Measurements from ENCODE around the gene MRM1.

The MRM1 gene, protein sequence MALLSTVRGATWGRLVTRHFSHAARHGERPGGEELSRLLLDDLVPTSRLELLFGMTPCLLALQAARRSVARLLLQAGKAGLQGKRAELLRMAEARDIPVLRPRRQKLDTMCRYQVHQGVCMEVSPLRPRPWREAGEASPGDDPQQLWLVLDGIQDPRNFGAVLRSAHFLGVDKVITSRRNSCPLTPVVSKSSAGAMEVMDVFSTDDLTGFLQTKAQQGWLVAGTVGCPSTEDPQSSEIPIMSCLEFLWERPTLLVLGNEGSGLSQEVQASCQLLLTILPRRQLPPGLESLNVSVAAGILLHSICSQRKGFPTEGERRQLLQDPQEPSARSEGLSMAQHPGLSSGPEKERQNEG

DNA sequence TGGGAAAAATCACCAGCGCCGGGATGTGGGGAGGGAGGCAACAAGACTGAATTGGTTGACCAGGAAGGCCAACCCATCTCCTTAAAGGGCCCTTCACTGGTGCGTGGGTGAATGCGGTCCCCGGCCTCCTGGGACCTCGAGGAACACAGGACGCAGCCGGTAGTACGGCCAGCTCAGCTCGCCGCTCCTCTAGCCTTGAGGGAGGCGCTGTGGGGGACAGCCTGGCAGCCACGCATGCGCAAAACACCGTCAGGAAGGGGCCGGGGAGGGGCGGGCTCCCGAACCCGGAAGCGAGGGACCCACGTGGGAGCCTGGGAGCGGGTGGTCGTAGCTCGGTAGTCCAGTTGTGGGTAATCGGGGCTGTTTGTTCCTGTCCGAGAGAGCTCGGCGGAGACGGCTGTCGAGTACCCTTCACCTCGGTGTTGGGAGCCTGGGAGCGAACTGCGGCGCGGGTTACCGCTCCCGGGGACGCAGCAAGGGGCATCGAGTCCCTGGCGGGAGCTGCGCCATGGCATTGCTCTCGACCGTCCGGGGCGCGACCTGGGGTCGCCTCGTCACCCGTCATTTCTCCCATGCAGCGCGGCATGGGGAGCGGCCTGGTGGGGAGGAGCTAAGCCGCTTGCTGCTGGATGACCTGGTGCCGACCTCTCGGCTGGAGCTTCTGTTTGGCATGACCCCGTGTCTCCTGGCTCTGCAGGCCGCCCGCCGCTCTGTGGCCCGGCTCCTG lies at the start of gene MRM1:
TSS of gene MRM1 (plus strand) at position 281 of the 727 bp plus-strand sequence. CDS start at position 509, 228 bp downstream.
- DNase-seq = peak; percentile 34

- no peak for DNase-seq
These were observed 47.9 kb upstream of the MRM1 start for GRCh38 chr17:36553459-36553858.

DNA sequence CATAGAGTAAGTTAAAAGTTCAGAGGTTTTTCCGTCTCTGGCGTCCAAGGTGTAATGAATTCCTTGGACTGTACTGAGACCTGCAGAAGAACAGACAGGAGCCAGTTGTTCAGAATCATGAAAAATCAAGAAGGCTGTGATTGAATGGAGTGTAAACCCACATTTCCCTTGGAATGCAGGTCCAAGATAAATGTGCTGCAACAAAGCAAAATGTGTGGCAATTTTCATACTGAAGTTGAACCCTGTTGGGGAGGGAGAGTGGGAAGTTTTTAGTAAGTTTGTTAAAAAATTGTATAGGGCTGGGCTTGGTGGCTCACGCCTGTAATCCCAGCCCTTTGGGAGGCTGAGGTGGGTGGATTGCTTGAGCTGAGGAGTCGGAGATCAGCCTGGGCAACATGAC lies 35.3 kb upstream of the MRM1 start:
- no peak for DNase-seq

DNA sequence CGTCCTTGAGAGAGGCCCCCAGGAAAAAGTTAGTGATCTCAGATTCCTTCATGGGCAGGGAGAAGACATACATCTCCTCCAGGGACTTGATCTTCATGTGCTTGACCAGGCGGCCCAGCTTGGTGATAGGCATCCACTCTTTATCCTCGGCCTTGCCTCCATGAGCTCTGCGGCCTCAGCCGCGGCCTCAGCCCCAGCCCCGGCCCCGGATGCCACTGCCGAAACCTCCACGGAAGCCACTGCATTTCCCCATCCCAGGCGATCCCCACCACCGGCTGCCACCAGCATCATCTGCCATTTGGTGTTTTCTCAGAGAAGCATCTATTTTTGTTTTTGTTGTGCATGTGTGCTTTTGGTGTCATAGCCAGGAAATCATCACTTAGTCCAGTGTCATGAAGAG lies 26.4 kb upstream of the MRM1 start:
- DNase-seq = no peak

GRCh38 chr17:36576793-36577192 lies 24.6 kb upstream of the MRM1 start:
- DNase-seq = no peak

DNA sequence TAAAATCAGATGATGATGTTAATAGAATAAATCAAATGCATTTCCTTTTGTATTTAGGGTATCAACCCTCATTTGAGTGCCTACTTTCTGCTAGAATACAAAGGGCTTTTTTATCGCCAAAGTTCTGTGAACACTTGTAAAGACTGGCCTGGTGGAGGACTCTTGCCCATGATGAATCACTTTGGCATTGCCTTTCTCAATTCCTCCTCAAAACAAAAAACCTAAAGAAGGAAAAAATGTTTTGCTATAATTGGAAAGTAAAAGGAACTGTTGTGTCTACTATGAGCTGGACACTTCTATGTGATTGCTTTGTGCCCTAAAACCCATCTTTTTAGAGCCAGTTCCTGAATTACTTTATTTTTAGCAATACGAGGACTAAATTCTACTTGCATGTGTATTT lies 22.7 kb upstream of the MRM1 start:
- DNase-seq = no peak

DNA sequence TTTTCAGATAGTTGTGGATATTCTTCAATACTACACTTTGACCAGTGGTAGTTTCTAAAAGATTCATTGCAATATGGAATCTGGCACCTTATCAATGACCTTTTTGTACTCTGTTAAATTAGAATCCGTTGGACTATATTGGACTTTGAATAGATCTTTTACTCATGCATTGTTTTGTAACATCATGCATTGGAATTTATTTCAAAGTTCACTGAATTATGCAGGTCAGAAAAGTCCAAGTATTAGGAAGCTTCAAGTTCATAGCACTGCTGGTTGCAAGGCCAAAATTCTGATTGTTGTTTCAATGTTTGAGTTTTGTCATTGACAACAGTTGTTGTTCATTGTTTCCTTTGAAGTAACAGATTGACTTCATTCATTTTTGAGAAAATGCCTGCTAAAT lies 17.6 kb upstream of the MRM1 start:
- DNase-seq = no peak

GRCh38 chr17:36586138-36586537 lies 15.2 kb upstream of the MRM1 start:
- no peak for DNase-seq

GRCh38 chr17:36590082-36590481 lies 11.3 kb upstream of the MRM1 start:
- DNase-seq = no peak

GRCh38 chr17:36591434-36592315 lies 9.7 kb upstream of the MRM1 start, which contains the start of gene DHRS11:
TSS of gene DHRS11 (plus strand) at chr17:36591879. CDS start at chr17:36592010, 131 bp downstream.
- peak; percentile 47 for DNase-seq

GRCh38 chr17:36592316-36592715 lies 9.1 kb upstream of the MRM1 start:
- DNase-seq = no peak

DNA sequence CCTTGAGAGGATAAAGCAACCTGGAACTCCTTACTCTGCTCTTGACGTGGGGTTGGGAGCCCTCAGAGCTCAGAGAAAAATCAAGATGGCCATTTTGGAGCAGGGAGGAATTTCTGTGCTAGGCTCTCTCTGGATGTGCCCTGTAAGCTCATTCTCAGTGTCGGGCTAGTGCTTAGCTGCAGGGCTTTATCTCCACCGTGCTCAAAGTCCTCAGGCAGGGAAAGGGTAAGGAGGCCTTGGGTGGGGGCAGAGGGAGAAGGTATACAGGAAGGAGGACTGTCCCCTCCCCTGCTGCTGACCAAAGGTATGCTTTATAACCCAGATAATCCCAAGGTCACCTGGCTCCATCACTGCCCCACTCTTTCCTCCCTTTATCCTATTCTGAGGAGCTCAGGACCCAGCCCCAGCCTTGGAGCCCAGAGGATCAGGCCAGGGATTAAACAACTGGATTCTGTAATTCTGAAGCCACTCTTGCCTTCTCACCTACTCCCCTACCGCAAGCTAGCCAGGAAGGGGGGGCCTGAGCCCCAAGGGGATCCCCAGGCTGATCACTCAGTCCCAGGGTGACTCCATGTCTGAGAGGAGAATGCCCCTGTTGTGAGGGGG lies 8.6 kb upstream of the MRM1 start:
- no peak for DNase-seq

- DNase-seq = no peak
These were observed 7.6 kb upstream of the MRM1 start for GRCh38 chr17:36593656-36594316.

DNA sequence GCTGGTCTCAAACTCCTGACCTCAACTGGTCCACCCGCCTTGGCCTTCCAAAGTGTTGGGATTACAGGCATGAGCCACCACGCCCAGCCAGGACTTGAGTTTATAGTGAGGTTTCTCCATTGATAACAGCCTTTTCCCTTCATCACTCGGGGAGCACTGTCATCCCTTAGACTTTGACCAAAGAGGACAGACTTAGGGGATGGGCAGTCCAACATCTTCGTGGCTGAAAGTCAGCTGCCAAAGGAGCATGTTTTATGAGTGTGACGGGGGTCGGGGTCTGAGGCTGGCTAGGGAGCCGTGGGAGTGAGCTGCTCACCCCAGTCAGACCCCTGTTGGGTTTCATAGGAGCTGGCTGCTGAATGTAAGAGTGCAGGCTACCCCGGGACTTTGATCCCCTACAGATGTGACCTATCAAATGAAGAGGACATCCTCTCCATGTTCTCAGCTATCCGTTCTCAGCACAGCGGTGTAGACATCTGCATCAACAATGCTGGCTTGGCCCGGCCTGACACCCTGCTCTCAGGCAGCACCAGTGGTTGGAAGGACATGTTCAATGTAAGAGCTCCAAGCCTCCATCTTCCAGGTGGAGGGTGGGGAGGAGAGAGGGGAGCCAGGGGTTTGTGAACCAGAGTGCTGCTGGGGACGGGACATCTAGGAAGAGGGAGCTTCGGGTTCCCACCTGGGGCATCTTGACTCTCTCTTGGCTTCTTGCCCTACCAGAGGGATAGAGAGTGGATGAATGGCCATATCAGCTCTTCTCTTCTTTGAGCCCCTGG lies 6.6 kb upstream of the MRM1 start:
- DNase-seq = no peak

- DNase-seq = no peak
These were observed 4.2 kb upstream of the MRM1 start for GRCh38 chr17:36597226-36597625.

DNA sequence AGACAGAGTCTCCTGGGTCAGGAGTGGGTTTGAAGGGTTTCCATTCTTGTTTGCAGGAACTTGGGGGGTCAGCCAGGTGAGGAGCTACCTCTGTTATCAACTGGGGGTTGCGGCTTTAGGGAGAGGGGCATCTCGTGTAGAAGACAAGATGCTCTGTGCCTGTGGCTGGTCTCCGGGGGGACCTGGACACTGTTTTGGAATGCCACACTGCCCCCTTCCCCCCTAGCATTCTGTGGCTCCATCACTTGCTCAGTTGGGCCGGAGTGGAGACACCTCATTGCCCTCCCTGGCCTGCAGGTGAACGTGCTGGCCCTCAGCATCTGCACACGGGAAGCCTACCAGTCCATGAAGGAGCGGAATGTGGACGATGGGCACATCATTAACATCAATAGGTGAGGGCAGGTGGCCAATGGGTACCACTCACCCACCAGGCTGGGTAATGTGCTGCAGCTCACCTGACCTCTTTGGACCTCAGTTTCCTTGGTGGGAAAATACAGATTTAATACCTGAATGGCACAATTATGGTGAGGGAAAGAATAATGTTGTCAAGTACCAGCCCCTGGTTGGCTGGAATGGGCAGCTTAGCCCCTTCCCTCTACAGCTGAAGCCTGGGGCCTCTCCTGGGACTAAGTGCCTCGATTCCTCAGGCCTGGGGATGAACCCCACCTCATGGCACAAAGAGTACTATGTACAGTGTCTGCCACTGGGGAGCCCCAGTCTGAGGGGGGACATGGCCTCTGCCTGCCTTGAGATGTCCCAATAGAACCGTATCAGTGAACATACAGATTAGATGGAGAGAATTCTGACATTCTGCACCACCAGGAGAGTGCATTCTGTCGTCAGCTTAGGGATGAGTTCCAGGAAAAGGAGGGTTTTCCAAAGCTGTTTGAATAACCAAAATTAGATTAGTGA lies 3.3 kb upstream of the MRM1 start:
- no peak for DNase-seq

- DNase-seq = no peak
These were observed 2.4 kb upstream of the MRM1 start for GRCh38 chr17:36598951-36599401.

- DNase-seq = no peak
These were observed 1.7 kb upstream of the MRM1 start for GRCh38 chr17:36599546-36600250.

GRCh38 chr17:36600465-36600864 lies 918 bp upstream of the MRM1 start:
- DNase-seq = no peak

GRCh38 chr17:36600936-36601302 lies 464 bp upstream of the MRM1 start:
- DNase-seq = no peak

Data from NCI-H1048 (cell line).